ENCODE measurements around the gene CDH13.

Gene CDH13

GRCh38 chr16:83248735-83249463 lies 622.1 kb downstream of the CDH13 start:
- Histone ChIP-seq H3K27me3 (ENCODE audit: control insufficient read depth in 5 of 5, insufficient read depth in 4 of 5, low read length in 5 of 5) (no peaks in the 10 kb centered on the region), H3K27ac (ENCODE audit: low read depth, low read length) (peak overlapping the region; percentile 12), H3K9ac (ENCODE audit: low read length in 5 of 5) (no peak overlapping the region), H3K9me3 (ENCODE audit: control insufficient read depth in 5 of 5, low read length in 5 of 5) (no peaks in the 10 kb centered on the region), H3K36me3 (ENCODE audit: control insufficient read depth in 5 of 5, insufficient read depth in 5 of 5, low read length in 5 of 5) (no peaks in the 10 kb centered on the region), H3K4me3 (ENCODE audit: low read depth in 1 of 5, low read length in 5 of 5) (peak overlapping the region in 1 of 5 donors; percentile 20), H3K4me1 (ENCODE audit: control insufficient read depth in 5 of 5, insufficient read depth in 5 of 5, low read length in 5 of 5) (peaks cover 0 to 16% (median 12%) of the 10 kb centered on the region in 5 donors)

- Histone ChIP-seq H3K9me3 (ENCODE audit: control insufficient read depth in 5 of 5, low read length in 5 of 5) (no peaks in the 10 kb centered on the region), H3K9ac (ENCODE audit: low read length in 5 of 5) (no peak overlapping the region), H3K36me3 (ENCODE audit: control insufficient read depth in 5 of 5, insufficient read depth in 5 of 5, low read length in 5 of 5) (no peaks in the 10 kb centered on the region), H3K27ac (ENCODE audit: low read depth, low read length) (no peak overlapping the region), H3K4me1 (ENCODE audit: control insufficient read depth in 5 of 5, insufficient read depth in 5 of 5, low read length in 5 of 5) (peaks cover 0 to 12% (median 9%) of the 10 kb centered on the region in 5 donors), H3K4me3 (ENCODE audit: low read depth in 1 of 5, low read length in 5 of 5) (no peak overlapping the region), H3K27me3 (ENCODE audit: control insufficient read depth in 5 of 5, insufficient read depth in 4 of 5, low read length in 5 of 5) (no peaks in the 10 kb centered on the region)
Measured at GRCh38 chr16:83253521-83253920, 626.8 kb downstream of the CDH13 start.

GRCh38 chr16:83258366-83258928 lies 631.7 kb downstream of the CDH13 start:
- no peaks in the 10 kb centered on the region for H3K27me3 ChIP-seq (ENCODE audit: control insufficient read depth in 5 of 5, insufficient read depth in 4 of 5, low read length in 5 of 5)
- H3K9me3 ChIP-seq (ENCODE audit: control insufficient read depth in 5 of 5, low read length in 5 of 5): no peaks in the 10 kb centered on the region

GRCh38 chr16:83266848-83267553 lies 640.2 kb downstream of the CDH13 start:
- H3K27me3 ChIP-seq (ENCODE audit: control insufficient read depth in 5 of 5, insufficient read depth in 4 of 5, low read length in 5 of 5): peaks cover 0 to under 1% (median 0%) of the 10 kb centered on the region in 5 donors
- H3K27ac ChIP-seq (ENCODE audit: low read depth, low read length): no peak overlapping the region
- H3K4me1 ChIP-seq (ENCODE audit: control insufficient read depth in 5 of 5, insufficient read depth in 5 of 5, low read length in 5 of 5): no peaks in the 10 kb centered on the region
- no peaks in the 10 kb centered on the region for H3K36me3 ChIP-seq (ENCODE audit: control insufficient read depth in 5 of 5, insufficient read depth in 5 of 5, low read length in 5 of 5)
- H3K9me3 ChIP-seq (ENCODE audit: control insufficient read depth in 5 of 5, low read length in 5 of 5): no peaks in the 10 kb centered on the region
- no peak overlapping the region for H3K9ac ChIP-seq (ENCODE audit: low read length in 5 of 5)
- H3K4me3 ChIP-seq (ENCODE audit: low read depth in 1 of 5, low read length in 5 of 5): no peak overlapping the region

More at GRCh38 chr16:83258366-83258928, 631.7 kb downstream of the CDH13 start:
- no peak overlapping the region for H3K4me3 ChIP-seq (ENCODE audit: low read depth in 1 of 5, low read length in 5 of 5)
- no peak overlapping the region for H3K9ac ChIP-seq (ENCODE audit: low read length in 5 of 5)
- H3K27ac ChIP-seq (ENCODE audit: low read depth, low read length): no peak overlapping the region
- no peaks in the 10 kb centered on the region for H3K4me1 ChIP-seq (ENCODE audit: control insufficient read depth in 5 of 5, insufficient read depth in 5 of 5, low read length in 5 of 5)
- H3K36me3 ChIP-seq (ENCODE audit: control insufficient read depth in 5 of 5, insufficient read depth in 5 of 5, low read length in 5 of 5): no peaks in the 10 kb centered on the region

- H3K27me3 ChIP-seq (ENCODE audit: control insufficient read depth in 5 of 5, insufficient read depth in 4 of 5, low read length in 5 of 5): peaks cover 0 to 3% (median 0%) of the 10 kb centered on the region in 5 donors
- H3K9ac ChIP-seq (ENCODE audit: low read length in 5 of 5): no peak overlapping the region
- no peak overlapping the region for H3K27ac ChIP-seq (ENCODE audit: low read depth, low read length)
- no peaks in the 10 kb centered on the region for H3K4me1 ChIP-seq (ENCODE audit: control insufficient read depth in 5 of 5, insufficient read depth in 5 of 5, low read length in 5 of 5)
- no peaks in the 10 kb centered on the region for H3K9me3 ChIP-seq (ENCODE audit: control insufficient read depth in 5 of 5, low read length in 5 of 5)
- no peak overlapping the region for H3K4me3 ChIP-seq (ENCODE audit: low read depth in 1 of 5, low read length in 5 of 5)
- no peaks in the 10 kb centered on the region for H3K36me3 ChIP-seq (ENCODE audit: control insufficient read depth in 5 of 5, insufficient read depth in 5 of 5, low read length in 5 of 5)
Measured at GRCh38 chr16:83268169-83268568, 641.4 kb downstream of the CDH13 start.

GRCh38 chr16:83269048-83269447 lies 642.3 kb downstream of the CDH13 start:
- Histone ChIP-seq H3K9me3 (ENCODE audit: control insufficient read depth in 5 of 5, low read length in 5 of 5) (no peaks in the 10 kb centered on the region), H3K4me3 (ENCODE audit: low read depth in 1 of 5, low read length in 5 of 5) (no peak overlapping the region), H3K36me3 (ENCODE audit: control insufficient read depth in 5 of 5, insufficient read depth in 5 of 5, low read length in 5 of 5) (no peaks in the 10 kb centered on the region), H3K27ac (ENCODE audit: low read depth, low read length) (no peak overlapping the region), H3K27me3 (ENCODE audit: control insufficient read depth in 5 of 5, insufficient read depth in 4 of 5, low read length in 5 of 5) (peaks cover 0 to 3% (median 0%) of the 10 kb centered on the region in 5 donors), H3K4me1 (ENCODE audit: control insufficient read depth in 5 of 5, insufficient read depth in 5 of 5, low read length in 5 of 5) (no peaks in the 10 kb centered on the region), H3K9ac (ENCODE audit: low read length in 5 of 5) (no peak overlapping the region)

GRCh38 chr16:83269541-83269940 lies 642.8 kb downstream of the CDH13 start:
- no peaks in the 10 kb centered on the region for H3K36me3 ChIP-seq (ENCODE audit: control insufficient read depth in 5 of 5, insufficient read depth in 5 of 5, low read length in 5 of 5)

GRCh38 chr16:83270061-83270460 lies 643.3 kb downstream of the CDH13 start:
- no peaks in the 10 kb centered on the region for H3K4me1 ChIP-seq (ENCODE audit: control insufficient read depth in 5 of 5, insufficient read depth in 5 of 5, low read length in 5 of 5)
- no peak overlapping the region for H3K4me3 ChIP-seq (ENCODE audit: low read depth in 1 of 5, low read length in 5 of 5)
- peaks cover 0 to 3% (median 0%) of the 10 kb centered on the region in 5 donors for H3K27me3 ChIP-seq (ENCODE audit: control insufficient read depth in 5 of 5, insufficient read depth in 4 of 5, low read length in 5 of 5)
- H3K27ac ChIP-seq (ENCODE audit: low read depth, low read length): no peak overlapping the region
- H3K36me3 ChIP-seq (ENCODE audit: control insufficient read depth in 5 of 5, insufficient read depth in 5 of 5, low read length in 5 of 5): no peaks in the 10 kb centered on the region
- H3K9ac ChIP-seq (ENCODE audit: low read length in 5 of 5): no peak overlapping the region
- H3K9me3 ChIP-seq (ENCODE audit: control insufficient read depth in 5 of 5, low read length in 5 of 5): no peaks in the 10 kb centered on the region

More at GRCh38 chr16:83269541-83269940, 642.8 kb downstream of the CDH13 start:
- Histone ChIP-seq H3K4me3 (ENCODE audit: low read depth in 1 of 5, low read length in 5 of 5) (no peak overlapping the region), H3K27me3 (ENCODE audit: control insufficient read depth in 5 of 5, insufficient read depth in 4 of 5, low read length in 5 of 5) (peaks cover 0 to 3% (median 0%) of the 10 kb centered on the region in 5 donors), H3K9ac (ENCODE audit: low read length in 5 of 5) (no peak overlapping the region), H3K4me1 (ENCODE audit: control insufficient read depth in 5 of 5, insufficient read depth in 5 of 5, low read length in 5 of 5) (no peaks in the 10 kb centered on the region), H3K9me3 (ENCODE audit: control insufficient read depth in 5 of 5, low read length in 5 of 5) (no peaks in the 10 kb centered on the region), H3K27ac (ENCODE audit: low read depth, low read length) (no peak overlapping the region)

- H3K4me3 ChIP-seq (ENCODE audit: low read depth in 1 of 5, low read length in 5 of 5): no peak overlapping the region
- H3K9me3 ChIP-seq (ENCODE audit: control insufficient read depth in 5 of 5, low read length in 5 of 5): no peaks in the 10 kb centered on the region
- H3K36me3 ChIP-seq (ENCODE audit: control insufficient read depth in 5 of 5, insufficient read depth in 5 of 5, low read length in 5 of 5): no peaks in the 10 kb centered on the region
- H3K9ac ChIP-seq (ENCODE audit: low read length in 5 of 5): no peak overlapping the region
- no peak overlapping the region for H3K27ac ChIP-seq (ENCODE audit: low read depth, low read length)
- no peaks in the 10 kb centered on the region for H3K4me1 ChIP-seq (ENCODE audit: control insufficient read depth in 5 of 5, insufficient read depth in 5 of 5, low read length in 5 of 5)
- peaks cover 0 to 3% (median 0%) of the 10 kb centered on the region in 5 donors for H3K27me3 ChIP-seq (ENCODE audit: control insufficient read depth in 5 of 5, insufficient read depth in 4 of 5, low read length in 5 of 5)
Measured at GRCh38 chr16:83270640-83271039, 643.9 kb downstream of the CDH13 start.

GRCh38 chr16:83271123-83271522 lies 644.4 kb downstream of the CDH13 start:
- Histone ChIP-seq H3K9me3 (ENCODE audit: control insufficient read depth in 5 of 5, low read length in 5 of 5) (no peaks in the 10 kb centered on the region), H3K4me1 (ENCODE audit: control insufficient read depth in 5 of 5, insufficient read depth in 5 of 5, low read length in 5 of 5) (no peaks in the 10 kb centered on the region), H3K9ac (ENCODE audit: low read length in 5 of 5) (no peak overlapping the region), H3K27ac (ENCODE audit: low read depth, low read length) (no peak overlapping the region), H3K36me3 (ENCODE audit: control insufficient read depth in 5 of 5, insufficient read depth in 5 of 5, low read length in 5 of 5) (no peaks in the 10 kb centered on the region), H3K4me3 (ENCODE audit: low read depth in 1 of 5, low read length in 5 of 5) (no peak overlapping the region), H3K27me3 (ENCODE audit: control insufficient read depth in 5 of 5, insufficient read depth in 4 of 5, low read length in 5 of 5) (peaks cover 0 to 3% (median 0%) of the 10 kb centered on the region in 5 donors)
